A549 (cell line): ENCODE results near the gene PLA2G2E.

ENCODE experiments used
- CTCF ChIP-seq: fragments of >200 bp; sonication (Bioruptor Twin); formaldehyde crosslinking; IDR thresholded peaks from 3 replicates; pipeline ENCODE4 v1.5.1; 2016
- POLR2A ChIP-seq: IDR thresholded peaks from 2 replicates; pipeline ENCODE4 v1.6.1; 2012; ENCODE audit warnings: mild to moderate bottlenecking, low read length
- SREBF2 ChIP-seq: fragments of 450-650 bp; IDR thresholded peaks from 2 replicates; pipeline ENCODE4 v1.6.1; 2014; ENCODE audit warnings: mild to moderate bottlenecking, moderate library complexity
- ZFP36 ChIP-seq: fragments of 450-650 bp; IDR thresholded peaks from 2 replicates; pipeline ENCODE4 v1.6.1; 2014; ENCODE audit warnings: borderline replicate concordance; ENCODE audit not compliant: partially characterized antibody

- TF ChIP-seq CTCF (no peak), ZFP36 (no peak), POLR2A (no peak), SREBF2 (no peak)
These were observed 22.9 kb upstream of the PLA2G2E start for GRCh38 chr1:19946331-19946751.
